ENCODE data around the gene USP17L22. TPM values are rescaled to one million over a fixed set of nuclear protein-coding genes. Genes with fewer than 3 reads are reported as not detected.
"Not testable (repeated sequence)": the region's sequence is repeated elsewhere in the genome, so short reads cannot be mapped to it uniquely, and the experiment has no call there.

Gene USP17L22
- not detected in 2 replicates for total RNA-seq

- DNase-seq: not testable (repeated sequence)
Measured at GRCh38 chr4:9267319-9267718, at the start of gene USP17L22. TSS of gene USP17L22 (plus strand) at chr4:9267619. CDS start at chr4:9267619, 0 bp downstream.

- DNase-seq: not testable (repeated sequence)
Measured at GRCh38 chr4:9219852-9220251, 47.6 kb upstream of the USP17L22 start, which contains the start of gene USP17L12. TSS of gene USP17L12 (plus strand) at chr4:9220152. CDS start at chr4:9220152, 0 bp downstream.

GRCh38 chr4:9224596-9224995 lies 42.8 kb upstream of the USP17L22 start, which contains the start of gene USP17L13:
TSS of gene USP17L13 (plus strand) at chr4:9224896. CDS start at chr4:9224896, 0 bp downstream.
- DNase-seq: not testable (repeated sequence)

- DNase-seq: not testable (repeated sequence)
Measured at GRCh38 chr4:9230249-9230648, 37.2 kb upstream of the USP17L22 start.

GRCh38 chr4:9234085-9234484 lies 33.3 kb upstream of the USP17L22 start, which contains the start of gene USP17L15:
TSS of gene USP17L15 (plus strand) at chr4:9234385. CDS start at chr4:9234385, 0 bp downstream.
- not testable (repeated sequence) for DNase-seq

- peak; percentile 0 for DNase-seq
Measured at GRCh38 chr4:9238461-9238860, 29.0 kb upstream of the USP17L22 start.

GRCh38 chr4:9243579-9243978 lies 23.8 kb upstream of the USP17L22 start, which contains the start of gene USP17L17:
TSS of gene USP17L17 (plus strand) at chr4:9243879. CDS start at chr4:9243879, 0 bp downstream.
- not testable (repeated sequence) for DNase-seq

GRCh38 chr4:9247953-9248680 lies 19.3 kb upstream of the USP17L22 start, which contains the start of gene USP17L18:
TSS of gene USP17L18 (plus strand) at chr4:9248630. CDS start at chr4:9248630, 0 bp downstream.
- peak; percentile 0 for DNase-seq

GRCh38 chr4:9253078-9253477 lies 14.3 kb upstream of the USP17L22 start, which contains the start of gene USP17L19:
TSS of gene USP17L19 (plus strand) at chr4:9253378. CDS start at chr4:9253378, 0 bp downstream.
- DNase-seq: not testable (repeated sequence)

- DNase-seq: not testable (repeated sequence)
Measured at GRCh38 chr4:9257824-9258223, 9.6 kb upstream of the USP17L22 start, which contains the start of gene USP17L20. TSS of gene USP17L20 (plus strand) at chr4:9258124. CDS start at chr4:9258124, 0 bp downstream.

- DNase-seq: not testable (repeated sequence)
Measured at GRCh38 chr4:9262572-9262971, 4.8 kb upstream of the USP17L22 start, which contains the start of gene USP17L21. TSS of gene USP17L21 (plus strand) at chr4:9262872. CDS start at chr4:9262872, 0 bp downstream.

GRCh38 chr4:9271719-9272118 lies 4.3 kb downstream of the USP17L22 start:
- not testable (repeated sequence) for DNase-seq

Other genes with a start within 250 kb of the USP17L22 start
- gene FAM90A26, start 97.2 kb upstream of the USP17L22 start, total RNA-seq: not detected in 2 replicates
- not detected in 2 replicates for gene USP17L10, start 57.0 kb upstream of the USP17L22 start, total RNA-seq
- gene USP17L11, start 52.2 kb upstream of the USP17L22 start, total RNA-seq: not detected in 2 replicates
- not detected in 2 replicates for gene USP17L12, start 47.5 kb upstream of the USP17L22 start, total RNA-seq
- not detected in 2 replicates for gene USP17L13, start 42.7 kb upstream of the USP17L22 start, total RNA-seq
- not detected in 2 replicates for gene USP17L15, start 33.2 kb upstream of the USP17L22 start, total RNA-seq
- not detected in 2 replicates for gene USP17L17, start 23.7 kb upstream of the USP17L22 start, total RNA-seq
- not detected in 2 replicates for gene USP17L18, start 19.0 kb upstream of the USP17L22 start, total RNA-seq
- gene USP17L19, start 14.2 kb upstream of the USP17L22 start, total RNA-seq: not detected in 2 replicates
- gene USP17L20, start 9.5 kb upstream of the USP17L22 start, total RNA-seq: not detected in 2 replicates
- not detected in 2 replicates for gene USP17L21, start 4.7 kb upstream of the USP17L22 start, total RNA-seq
- not detected in 2 replicates for gene USP17L24, start 57.5 kb downstream of the USP17L22 start, total RNA-seq
- not detected in 2 replicates for gene USP17L25, start 62.3 kb downstream of the USP17L22 start, total RNA-seq
- gene USP17L26, start 67.0 kb downstream of the USP17L22 start, total RNA-seq: not detected in 2 replicates
- not detected in 2 replicates for gene USP17L5, start 71.8 kb downstream of the USP17L22 start, total RNA-seq
- not detected in 2 replicates for gene USP17L27, start 76.5 kb downstream of the USP17L22 start, total RNA-seq
- gene USP17L28, start 81.3 kb downstream of the USP17L22 start, total RNA-seq: not detected in 2 replicates
- gene USP17L29, start 86.0 kb downstream of the USP17L22 start, total RNA-seq: not detected in 2 replicates
- not detected in 2 replicates for gene USP17L30, start 95.5 kb downstream of the USP17L22 start, total RNA-seq
- gene DEFB131A, start 176.8 kb downstream of the USP17L22 start, total RNA-seq: not detected in 2 replicates

All from dermis blood vessel endothelial cell (primary cell).